ENCODE results near the gene KIAA1191.

Gene KIAA1191

DNA sequence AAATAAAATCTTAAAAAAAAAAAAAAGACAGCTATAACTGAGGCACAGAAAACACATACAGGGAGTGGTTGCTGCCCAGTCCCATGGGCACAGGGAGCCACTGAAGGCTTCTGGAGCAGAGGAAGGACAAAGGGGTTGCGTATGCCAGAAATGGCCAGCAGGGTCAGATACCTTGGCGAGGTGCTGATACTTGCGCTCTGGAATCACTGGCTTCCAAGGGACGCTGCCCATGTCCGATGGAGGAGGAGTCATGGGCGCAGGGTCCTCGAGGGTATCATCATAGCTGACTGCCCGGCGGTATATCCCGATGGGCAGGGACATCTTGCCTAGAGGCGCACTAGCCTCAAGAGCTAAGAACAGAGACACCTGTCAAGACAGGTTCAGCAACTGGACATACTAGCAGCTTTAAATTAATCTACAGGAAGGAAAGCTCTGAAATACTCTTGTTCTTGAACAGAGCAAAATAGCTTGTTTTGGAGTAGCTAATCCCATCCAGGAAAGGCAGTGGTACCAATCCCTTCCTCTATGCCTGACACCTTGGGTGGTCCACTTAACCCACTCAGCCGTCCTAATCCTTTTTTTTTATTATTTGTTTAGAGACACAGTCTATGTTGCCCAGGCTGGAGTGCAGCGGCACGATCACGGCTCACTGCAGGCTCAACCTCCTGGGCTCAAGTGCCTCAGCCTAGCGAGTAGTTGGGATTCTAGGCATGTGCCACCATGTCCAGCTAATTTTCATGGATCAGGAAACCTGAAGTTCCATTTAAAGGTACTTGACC, 6.0 kb downstream of the KIAA1191 start:
- TF ChIP-seq, protein P1, sequence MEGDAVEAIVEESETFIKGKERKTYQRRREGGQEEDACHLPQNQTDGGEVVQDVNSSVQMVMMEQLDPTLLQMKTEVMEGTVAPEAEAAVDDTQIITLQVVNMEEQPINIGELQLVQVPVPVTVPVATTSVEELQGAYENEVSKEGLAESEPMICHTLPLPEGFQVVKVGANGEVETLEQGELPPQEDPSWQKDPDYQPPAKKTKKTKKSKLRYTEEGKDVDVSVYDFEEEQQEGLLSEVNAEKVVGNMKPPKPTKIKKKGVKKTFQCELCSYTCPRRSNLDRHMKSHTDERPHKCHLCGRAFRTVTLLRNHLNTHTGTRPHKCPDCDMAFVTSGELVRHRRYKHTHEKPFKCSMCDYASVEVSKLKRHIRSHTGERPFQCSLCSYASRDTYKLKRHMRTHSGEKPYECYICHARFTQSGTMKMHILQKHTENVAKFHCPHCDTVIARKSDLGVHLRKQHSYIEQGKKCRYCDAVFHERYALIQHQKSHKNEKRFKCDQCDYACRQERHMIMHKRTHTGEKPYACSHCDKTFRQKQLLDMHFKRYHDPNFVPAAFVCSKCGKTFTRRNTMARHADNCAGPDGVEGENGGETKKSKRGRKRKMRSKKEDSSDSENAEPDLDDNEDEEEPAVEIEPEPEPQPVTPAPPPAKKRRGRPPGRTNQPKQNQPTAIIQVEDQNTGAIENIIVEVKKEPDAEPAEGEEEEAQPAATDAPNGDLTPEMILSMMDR (IDR thresholded peaks at IDR 0.05; ENCODE audit: insufficient read depth, low read depth, low read length, missing control alignments): no peak
- no peak for DNase-seq (ENCODE audit: low read depth)
- H3K4me3 ChIP-seq (ENCODE audit: low read length): no peak overlapping the region

DNA sequence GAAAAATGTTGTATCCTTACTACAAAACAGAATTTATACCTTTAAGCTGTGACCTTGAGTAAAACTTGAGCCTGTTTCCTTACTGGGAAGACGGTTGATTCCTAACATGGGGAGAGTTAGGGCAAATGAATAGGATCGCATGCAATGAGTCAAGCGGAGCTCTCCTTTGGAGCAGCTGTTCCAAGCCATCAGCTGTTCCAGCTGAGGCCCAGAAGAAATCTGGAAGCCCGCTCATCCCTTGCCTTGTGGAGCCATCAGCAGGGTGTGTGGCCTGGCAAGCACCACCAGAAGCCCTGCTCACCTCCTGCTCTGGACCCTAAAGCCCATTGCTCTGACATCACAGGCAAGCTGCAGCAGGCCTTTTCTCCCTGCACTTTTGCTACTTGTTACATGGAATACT, 8.0 kb downstream of the KIAA1191 start:
- H3K4me3 ChIP-seq (ENCODE audit: low read length): no peak overlapping the region
- DNase-seq (ENCODE audit: low read depth): no peak
- TF ChIP-seq, protein P1 (IDR thresholded peaks at IDR 0.05; ENCODE audit: insufficient read depth, low read depth, low read length, missing control alignments): no peak

DNA sequence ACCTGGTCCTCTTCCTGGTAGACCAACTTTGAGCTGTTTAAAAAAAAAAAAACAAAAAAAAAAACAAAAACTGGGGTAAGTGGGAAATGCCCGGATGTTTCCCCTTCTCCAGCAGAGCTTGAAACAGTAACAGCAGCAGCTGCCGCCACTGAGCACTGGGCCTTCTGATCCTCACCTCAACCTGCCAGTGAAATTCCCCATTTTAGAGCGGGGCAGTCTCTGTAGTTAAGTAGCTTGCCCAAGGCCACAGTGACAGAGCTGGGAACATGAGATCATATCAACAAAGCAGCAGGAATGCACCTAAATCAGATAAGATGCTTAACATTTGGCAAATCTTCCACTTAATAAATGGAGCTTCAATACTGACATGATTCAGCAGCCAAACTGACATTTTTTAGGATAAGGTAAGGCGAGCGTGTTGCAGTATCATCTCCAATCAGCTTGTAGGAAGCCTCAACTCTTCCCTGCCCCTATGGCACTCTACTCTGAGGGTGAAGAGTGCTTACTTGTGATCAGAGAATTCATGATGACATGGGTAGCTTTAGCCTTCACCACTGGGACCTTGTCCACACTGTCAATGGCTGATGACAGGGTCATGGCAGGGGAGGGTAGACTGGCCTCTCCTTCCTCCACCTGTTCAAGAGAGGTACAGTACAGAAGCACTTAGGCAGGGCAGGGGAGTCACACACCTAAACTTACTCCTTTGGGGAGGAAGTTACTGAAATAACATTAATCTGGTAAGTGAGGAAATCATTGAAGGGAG, 9.3 kb downstream of the KIAA1191 start:
- no peak for DNase-seq (ENCODE audit: low read depth)
- no peak overlapping the region for H3K4me3 ChIP-seq (ENCODE audit: low read length)
- TF ChIP-seq, protein P1 (IDR thresholded peaks at IDR 0.05; ENCODE audit: insufficient read depth, low read depth, low read length, missing control alignments): no peak

DNA sequence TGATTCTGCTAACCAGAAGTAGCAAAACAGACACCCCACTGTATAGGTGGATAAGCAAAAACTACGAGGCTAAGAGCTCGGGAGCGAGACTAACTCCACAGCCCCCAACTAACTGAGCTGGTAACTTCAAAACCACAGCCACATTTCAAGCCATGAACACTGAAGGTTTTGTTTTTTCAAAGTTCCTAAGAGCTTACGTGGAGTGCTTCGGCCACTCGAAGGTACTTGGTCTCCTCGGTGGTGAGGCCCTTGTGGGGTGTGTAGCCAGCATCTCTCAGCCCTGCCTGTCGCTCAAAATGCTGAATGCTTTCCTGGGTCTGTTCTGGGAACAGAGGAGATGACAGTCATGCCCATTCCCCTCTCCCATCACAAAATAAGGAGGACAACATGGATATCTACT, 11.1 kb downstream of the KIAA1191 start:
- DNase-seq (ENCODE audit: low read depth): no peak
- TF ChIP-seq, protein P1 (IDR thresholded peaks at IDR 0.05; ENCODE audit: insufficient read depth, low read depth, low read length, missing control alignments): no peak

DNA sequence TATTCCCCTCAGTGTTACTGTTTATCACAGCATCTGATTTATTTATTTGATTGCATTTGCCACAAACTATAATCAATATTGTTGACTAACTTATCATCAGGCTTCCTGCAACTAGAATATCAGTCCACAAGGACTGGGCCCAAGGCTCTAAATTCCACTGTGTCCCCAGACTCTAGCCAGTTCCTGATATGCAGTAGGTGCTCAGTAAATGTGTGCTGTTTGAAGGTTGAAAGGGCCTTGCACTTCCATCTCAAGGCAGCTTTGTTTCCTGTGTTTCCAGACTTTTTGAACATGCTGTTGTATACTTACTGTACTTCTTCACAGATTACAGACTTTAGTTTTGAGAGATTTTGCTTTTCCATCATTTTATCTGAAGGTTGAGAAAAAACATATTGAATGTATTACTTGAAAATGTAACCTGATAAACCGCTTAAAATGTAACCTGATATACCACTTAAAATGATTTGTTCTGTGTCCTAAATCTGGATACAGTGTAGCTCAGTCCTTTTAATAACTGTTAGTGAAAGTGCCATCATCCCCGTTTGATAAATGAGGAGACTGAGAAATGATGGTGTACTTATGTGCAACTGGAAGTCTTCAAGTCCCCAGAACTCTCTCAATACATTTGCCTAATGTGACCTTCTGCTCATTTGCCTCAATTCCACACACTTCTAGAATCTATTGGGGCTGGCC, 18.7 kb downstream of the KIAA1191 start:
- no peak for DNase-seq (ENCODE audit: low read depth)
- TF ChIP-seq, protein P1 (IDR thresholded peaks at IDR 0.05; ENCODE audit: insufficient read depth, low read depth, low read length, missing control alignments): no peak

More for the DNA sequence above, 11.1 kb downstream of the KIAA1191 start:
- H3K4me3 ChIP-seq (ENCODE audit: low read length): no peak overlapping the region

DNA sequence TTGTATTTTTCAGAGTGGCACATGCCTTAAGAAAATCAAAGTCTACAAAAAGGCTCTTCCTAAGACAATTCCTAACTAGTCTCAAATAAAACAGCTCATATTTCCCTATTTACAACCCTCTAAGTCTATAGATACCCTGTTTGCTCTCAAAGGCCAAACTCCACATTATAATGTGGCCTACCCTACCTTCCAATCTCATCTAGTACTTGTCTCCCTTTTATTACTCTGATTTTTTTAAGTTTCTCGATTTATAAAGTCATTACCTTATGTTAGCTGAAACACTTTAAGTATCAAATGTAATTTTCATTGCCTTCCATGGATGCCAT, 19.4 kb downstream of the KIAA1191 start:
- no peak for DNase-seq (ENCODE audit: low read depth)
- no peak overlapping the region for H3K4me3 ChIP-seq (ENCODE audit: low read length)
- TF ChIP-seq, protein P1 (IDR thresholded peaks at IDR 0.05; ENCODE audit: insufficient read depth, low read depth, low read length, missing control alignments): no peak

More for the DNA sequence above, 18.7 kb downstream of the KIAA1191 start:
- no peak overlapping the region for H3K4me3 ChIP-seq (ENCODE audit: low read length)
